ENCODE results near the gene PIGX. TPM values are rescaled to one million over a fixed set of nuclear protein-coding genes. Genes with fewer than 3 reads are reported as not detected.

Gene PIGX
- total and polyA plus RNA-seq, 2 experiments from 2014 or later, result 13.0 to 14.5 TPM

DNA sequence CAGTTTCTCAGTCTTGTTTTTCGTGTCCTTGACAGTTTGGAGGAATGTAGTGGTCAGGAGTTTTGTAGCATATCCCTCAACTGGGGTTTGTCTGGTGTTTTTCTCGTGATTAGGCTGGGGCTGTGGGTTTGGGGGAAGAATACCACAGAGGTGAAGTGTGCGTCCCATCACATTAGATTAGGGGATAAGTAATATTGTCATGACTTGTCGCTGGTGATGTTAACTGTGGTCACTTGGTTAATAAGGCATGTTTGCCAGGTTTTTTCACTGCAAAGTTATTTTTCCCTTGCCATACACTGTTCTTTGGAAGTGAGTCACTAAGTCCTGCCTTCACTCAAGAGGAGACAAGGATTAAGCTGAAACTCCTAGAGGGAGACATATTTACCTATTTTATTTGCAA lies 66.6 kb downstream of the PIGX start:
- Histone ChIP-seq H3K4me1 (ENCODE audit: insufficient read depth) (peaks cover 8% of the 10 kb centered on the region; the same call in 1 of the 2 replicates), H3K36me3 (ENCODE audit: insufficient read depth) (peaks cover 14% of the 10 kb centered on the region; the same call in 1 of the 2 replicates), H3F3A (replicated peaks; ENCODE audit: low read depth) (no peaks in the 10 kb centered on the region), H2AFZ (no peak overlapping the region), H3K27me3 (ENCODE audit: insufficient read depth) (no peaks in the 10 kb centered on the region), H3K79me2 (replicated peaks; ENCODE audit: insufficient read depth) (peaks cover 100% of the 10 kb centered on the region), H3K27ac (ENCODE audit: low read depth) (no peak overlapping the region), H4K20me1 (replicated peaks; ENCODE audit: insufficient read depth) (peaks cover 26% of the 10 kb centered on the region), H3K9me2 (ENCODE audit: insufficient read depth) (no peaks in the 10 kb centered on the region), H3K4me3 (no peak overlapping the region), H3K4me2 (no peak overlapping the region)
- Mint-ChIP-seq H3K4me3 (no peak overlapping the region), H3K27me3 (ENCODE audit: insufficient read depth, low read depth, poor library complexity) (peaks cover 3% of the 10 kb centered on the region), H3K9me3 (peaks cover 17% of the 10 kb centered on the region), H3K4me1 (peaks cover 10% of the 10 kb centered on the region; the same call in 2 of the 3 replicates), H3K27ac (0 out of 2 replicates have a peak overlapping the region, but pooled peaks have one; percentile 2), H3K36me3 (ENCODE audit: low read depth) (peaks cover 56% of the 10 kb centered on the region)
- TF ChIP-seq JUNB (IDR thresholded peaks at IDR 0.05; ENCODE audit: unreplicated experiment), result no peak
- TF ChIP-seq CREB1 (CRISPR knock-in tag; IDR thresholded peaks at IDR 0.05; ENCODE audit: low read depth), result no peak
- TF ChIP-seq POLR2AphosphoS5 (IDR thresholded peaks at IDR 0.05; ENCODE audit: low read depth), result no peak
- TF ChIP-seq NANOG (IDR thresholded peaks at IDR 0.05; ENCODE audit: borderline replicate concordance), result no peak
- TF ChIP-seq EZH2 (IDR thresholded peaks at IDR 0.05; ENCODE audit: low read depth, unreplicated experiment), result no peak
- no peak for TF ChIP-seq ZNF114 (CRISPR knock-in tag; IDR thresholded peaks at IDR 0.05)
- no peak for TF ChIP-seq EZH2phosphoT487 (IDR thresholded peaks at IDR 0.05; ENCODE audit: unreplicated experiment)
- TF ChIP-seq ETS1 (IDR thresholded peaks at IDR 0.05), result no peak
- TF ChIP-seq STAT1 (IDR thresholded peaks at IDR 0.05; ENCODE audit: unreplicated experiment), result no peak
- TF ChIP-seq, protein P1, sequence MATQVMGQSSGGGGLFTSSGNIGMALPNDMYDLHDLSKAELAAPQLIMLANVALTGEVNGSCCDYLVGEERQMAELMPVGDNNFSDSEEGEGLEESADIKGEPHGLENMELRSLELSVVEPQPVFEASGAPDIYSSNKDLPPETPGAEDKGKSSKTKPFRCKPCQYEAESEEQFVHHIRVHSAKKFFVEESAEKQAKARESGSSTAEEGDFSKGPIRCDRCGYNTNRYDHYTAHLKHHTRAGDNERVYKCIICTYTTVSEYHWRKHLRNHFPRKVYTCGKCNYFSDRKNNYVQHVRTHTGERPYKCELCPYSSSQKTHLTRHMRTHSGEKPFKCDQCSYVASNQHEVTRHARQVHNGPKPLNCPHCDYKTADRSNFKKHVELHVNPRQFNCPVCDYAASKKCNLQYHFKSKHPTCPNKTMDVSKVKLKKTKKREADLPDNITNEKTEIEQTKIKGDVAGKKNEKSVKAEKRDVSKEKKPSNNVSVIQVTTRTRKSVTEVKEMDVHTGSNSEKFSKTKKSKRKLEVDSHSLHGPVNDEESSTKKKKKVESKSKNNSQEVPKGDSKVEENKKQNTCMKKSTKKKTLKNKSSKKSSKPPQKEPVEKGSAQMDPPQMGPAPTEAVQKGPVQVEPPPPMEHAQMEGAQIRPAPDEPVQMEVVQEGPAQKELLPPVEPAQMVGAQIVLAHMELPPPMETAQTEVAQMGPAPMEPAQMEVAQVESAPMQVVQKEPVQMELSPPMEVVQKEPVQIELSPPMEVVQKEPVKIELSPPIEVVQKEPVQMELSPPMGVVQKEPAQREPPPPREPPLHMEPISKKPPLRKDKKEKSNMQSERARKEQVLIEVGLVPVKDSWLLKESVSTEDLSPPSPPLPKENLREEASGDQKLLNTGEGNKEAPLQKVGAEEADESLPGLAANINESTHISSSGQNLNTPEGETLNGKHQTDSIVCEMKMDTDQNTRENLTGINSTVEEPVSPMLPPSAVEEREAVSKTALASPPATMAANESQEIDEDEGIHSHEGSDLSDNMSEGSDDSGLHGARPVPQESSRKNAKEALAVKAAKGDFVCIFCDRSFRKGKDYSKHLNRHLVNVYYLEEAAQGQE (IDR thresholded peaks at IDR 0.05; ENCODE audit: unreplicated experiment), result no peak
- no peak for TF ChIP-seq ZNF331 (CRISPR knock-in tag; IDR thresholded peaks at IDR 0.05; ENCODE audit: low read depth)
- TF ChIP-seq, protein P2, sequence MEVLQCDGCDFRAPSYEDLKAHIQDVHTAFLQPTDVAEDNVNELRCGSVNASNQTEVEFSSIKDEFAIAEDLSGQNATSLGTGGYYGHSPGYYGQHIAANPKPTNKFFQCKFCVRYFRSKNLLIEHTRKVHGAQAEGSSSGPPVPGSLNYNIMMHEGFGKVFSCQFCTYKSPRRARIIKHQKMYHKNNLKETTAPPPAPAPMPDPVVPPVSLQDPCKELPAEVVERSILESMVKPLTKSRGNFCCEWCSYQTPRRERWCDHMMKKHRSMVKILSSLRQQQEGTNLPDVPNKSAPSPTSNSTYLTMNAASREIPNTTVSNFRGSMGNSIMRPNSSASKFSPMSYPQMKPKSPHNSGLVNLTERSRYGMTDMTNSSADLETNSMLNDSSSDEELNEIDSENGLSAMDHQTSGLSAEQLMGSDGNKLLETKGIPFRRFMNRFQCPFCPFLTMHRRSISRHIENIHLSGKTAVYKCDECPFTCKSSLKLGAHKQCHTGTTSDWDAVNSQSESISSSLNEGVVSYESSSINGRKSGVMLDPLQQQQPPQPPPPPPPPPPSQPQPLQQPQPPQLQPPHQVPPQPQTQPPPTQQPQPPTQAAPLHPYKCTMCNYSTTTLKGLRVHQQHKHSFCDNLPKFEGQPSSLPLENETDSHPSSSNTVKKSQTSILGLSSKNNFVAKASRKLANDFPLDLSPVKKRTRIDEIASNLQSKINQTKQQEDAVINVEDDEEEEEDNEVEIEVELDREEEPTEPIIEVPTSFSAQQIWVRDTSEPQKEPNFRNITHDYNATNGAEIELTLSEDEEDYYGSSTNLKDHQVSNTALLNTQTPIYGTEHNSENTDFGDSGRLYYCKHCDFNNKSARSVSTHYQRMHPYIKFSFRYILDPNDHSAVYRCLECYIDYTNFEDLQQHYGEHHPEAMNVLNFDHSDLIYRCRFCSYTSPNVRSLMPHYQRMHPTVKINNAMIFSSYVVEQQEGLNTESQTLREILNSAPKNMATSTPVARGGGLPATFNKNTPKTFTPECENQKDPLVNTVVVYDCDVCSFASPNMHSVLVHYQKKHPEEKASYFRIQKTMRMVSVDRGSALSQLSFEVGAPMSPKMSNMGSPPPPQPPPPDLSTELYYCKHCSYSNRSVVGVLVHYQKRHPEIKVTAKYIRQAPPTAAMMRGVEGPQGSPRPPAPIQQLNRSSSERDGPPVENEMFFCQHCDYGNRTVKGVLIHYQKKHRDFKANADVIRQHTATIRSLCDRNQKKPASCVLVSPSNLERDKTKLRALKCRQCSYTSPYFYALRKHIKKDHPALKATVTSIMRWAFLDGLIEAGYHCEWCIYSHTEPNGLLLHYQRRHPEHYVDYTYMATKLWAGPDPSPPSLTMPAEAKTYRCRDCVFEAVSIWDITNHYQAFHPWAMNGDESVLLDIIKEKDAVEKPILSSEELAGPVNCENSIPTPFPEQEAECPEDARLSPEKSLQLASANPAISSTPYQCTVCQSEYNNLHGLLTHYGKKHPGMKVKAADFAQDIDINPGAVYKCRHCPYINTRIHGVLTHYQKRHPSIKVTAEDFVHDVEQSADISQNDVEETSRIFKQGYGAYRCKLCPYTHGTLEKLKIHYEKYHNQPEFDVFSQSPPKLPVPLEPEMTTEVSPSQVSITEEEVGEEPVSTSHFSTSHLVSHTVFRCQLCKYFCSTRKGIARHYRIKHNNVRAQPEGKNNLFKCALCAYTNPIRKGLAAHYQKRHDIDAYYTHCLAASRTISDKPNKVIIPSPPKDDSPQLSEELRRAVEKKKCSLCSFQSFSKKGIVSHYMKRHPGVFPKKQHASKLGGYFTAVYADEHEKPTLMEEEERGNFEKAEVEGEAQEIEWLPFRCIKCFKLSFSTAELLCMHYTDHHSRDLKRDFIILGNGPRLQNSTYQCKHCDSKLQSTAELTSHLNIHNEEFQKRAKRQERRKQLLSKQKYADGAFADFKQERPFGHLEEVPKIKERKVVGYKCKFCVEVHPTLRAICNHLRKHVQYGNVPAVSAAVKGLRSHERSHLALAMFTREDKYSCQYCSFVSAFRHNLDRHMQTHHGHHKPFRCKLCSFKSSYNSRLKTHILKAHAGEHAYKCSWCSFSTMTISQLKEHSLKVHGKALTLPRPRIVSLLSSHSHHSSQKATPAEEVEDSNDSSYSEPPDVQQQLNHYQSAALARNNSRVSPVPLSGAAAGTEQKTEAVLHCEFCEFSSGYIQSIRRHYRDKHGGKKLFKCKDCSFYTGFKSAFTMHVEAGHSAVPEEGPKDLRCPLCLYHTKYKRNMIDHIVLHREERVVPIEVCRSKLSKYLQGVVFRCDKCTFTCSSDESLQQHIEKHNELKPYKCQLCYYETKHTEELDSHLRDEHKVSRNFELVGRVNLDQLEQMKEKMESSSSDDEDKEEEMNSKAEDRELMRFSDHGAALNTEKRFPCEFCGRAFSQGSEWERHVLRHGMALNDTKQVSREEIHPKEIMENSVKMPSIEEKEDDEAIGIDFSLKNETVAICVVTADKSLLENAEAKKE (CRISPR knock-in tag; IDR thresholded peaks at IDR 0.05), result no peak
- ATAC-seq (no peak), DNase-seq (ENCODE audit: low spot score) (no peak)
